Measurements from ENCODE around the gene HCN4.

The HCN4 gene

GRCh38 chr15:73335471-73335870, 33.3 kb downstream of the HCN4 start:
- no peak for TF ChIP-seq JUND (IDR thresholded peaks at IDR 0.05; ENCODE audit: low read depth)
- no peak for DNase-seq (ENCODE audit: low read depth in 1 of 2, low spot score in 1 of 2)
- in situ Hi-C loops (cut with HindIII; ENCODE audit: low pct_unique_long_range_greater_than_20kb, low sequenced_read_pairs), result no loop called here

- in situ Hi-C loops (cut with HindIII; ENCODE audit: low pct_unique_long_range_greater_than_20kb, low sequenced_read_pairs), result no loop called here
- DNase-seq (ENCODE audit: low read depth in 1 of 2, low spot score in 1 of 2), result no peak
- TF ChIP-seq JUND (IDR thresholded peaks at IDR 0.05; ENCODE audit: low read depth), result no peak
Measured at GRCh38 chr15:73335026-73335425, 33.7 kb downstream of the HCN4 start.

GRCh38 chr15:73334086-73334485, 34.7 kb downstream of the HCN4 start:
- TF ChIP-seq JUND (IDR thresholded peaks at IDR 0.05; ENCODE audit: low read depth), result no peak
- DNase-seq (ENCODE audit: low read depth in 1 of 2, low spot score in 1 of 2), result no peak
- in situ Hi-C loops (cut with HindIII; ENCODE audit: low pct_unique_long_range_greater_than_20kb, low sequenced_read_pairs), result no loop called here

- DNase-seq (ENCODE audit: low read depth in 1 of 2, low spot score in 1 of 2), result no peak
- TF ChIP-seq JUND (IDR thresholded peaks at IDR 0.05; ENCODE audit: low read depth), result no peak
- in situ Hi-C loops (cut with HindIII; ENCODE audit: low pct_unique_long_range_greater_than_20kb, low sequenced_read_pairs), result no loop called here
Measured at GRCh38 chr15:73333001-73333400, 35.8 kb downstream of the HCN4 start.

GRCh38 chr15:73331991-73332925, 36.5 kb downstream of the HCN4 start:
- no peak for DNase-seq (ENCODE audit: low read depth in 1 of 2, low spot score in 1 of 2)

GRCh38 chr15:73331501-73331900, 37.3 kb downstream of the HCN4 start:
- no peak for TF ChIP-seq JUND (IDR thresholded peaks at IDR 0.05; ENCODE audit: low read depth)
- no peak for DNase-seq (ENCODE audit: low read depth in 1 of 2, low spot score in 1 of 2)
- in situ Hi-C loops (cut with HindIII; ENCODE audit: low pct_unique_long_range_greater_than_20kb, low sequenced_read_pairs), result no loop called here

More at GRCh38 chr15:73331991-73332925, 36.5 kb downstream of the HCN4 start:
- in situ Hi-C loops (cut with HindIII; ENCODE audit: low pct_unique_long_range_greater_than_20kb, low sequenced_read_pairs), result no loop called here
- no peak for TF ChIP-seq JUND (IDR thresholded peaks at IDR 0.05; ENCODE audit: low read depth)

- TF ChIP-seq JUND (IDR thresholded peaks at IDR 0.05; ENCODE audit: low read depth), result no peak
- no peak for DNase-seq (ENCODE audit: low read depth in 1 of 2, low spot score in 1 of 2)
- in situ Hi-C loops (cut with HindIII; ENCODE audit: low pct_unique_long_range_greater_than_20kb, low sequenced_read_pairs), result no loop called here
Measured at GRCh38 chr15:73330206-73331051, 38.3 kb downstream of the HCN4 start.

- no peak for DNase-seq (ENCODE audit: low read depth in 1 of 2, low spot score in 1 of 2)
- no peak for TF ChIP-seq JUND (IDR thresholded peaks at IDR 0.05; ENCODE audit: low read depth)
- in situ Hi-C loops (cut with HindIII; ENCODE audit: low pct_unique_long_range_greater_than_20kb, low sequenced_read_pairs), result no loop called here
Measured at GRCh38 chr15:73329501-73330200, 39.1 kb downstream of the HCN4 start.

GRCh38 chr15:73328981-73329380, 39.8 kb downstream of the HCN4 start:
- in situ Hi-C loops (cut with HindIII; ENCODE audit: low pct_unique_long_range_greater_than_20kb, low sequenced_read_pairs), result no loop called here
- TF ChIP-seq JUND (IDR thresholded peaks at IDR 0.05; ENCODE audit: low read depth), result no peak
- DNase-seq (ENCODE audit: low read depth in 1 of 2, low spot score in 1 of 2), result no peak

- no peak for TF ChIP-seq JUND (IDR thresholded peaks at IDR 0.05; ENCODE audit: low read depth)
- DNase-seq (ENCODE audit: low read depth in 1 of 2, low spot score in 1 of 2), result no peak
- in situ Hi-C loops (cut with HindIII; ENCODE audit: low pct_unique_long_range_greater_than_20kb, low sequenced_read_pairs), result no loop called here
Measured at GRCh38 chr15:73328149-73328820, 40.5 kb downstream of the HCN4 start.

GRCh38 chr15:73326157-73326556, 42.6 kb downstream of the HCN4 start:
- no peak for TF ChIP-seq JUND (IDR thresholded peaks at IDR 0.05; ENCODE audit: low read depth)
- no peak for DNase-seq (ENCODE audit: low read depth in 1 of 2, low spot score in 1 of 2)
- in situ Hi-C loops (cut with HindIII; ENCODE audit: low pct_unique_long_range_greater_than_20kb, low sequenced_read_pairs), result no loop called here

All from T47D (cell line).